IPS-15b (cell line): ENCODE measurements around the gene PPFIA3.

Experiments used
- H3K27me3 ChIP-seq: one replicate; pipeline ENCODE4 v1.6.1; 2013; ENCODE audit warnings: low read length; ENCODE audit not compliant: control insufficient read depth, insufficient read depth
- H3K36me3 ChIP-seq: one replicate; pipeline ENCODE4 v1.6.1; 2013; ENCODE audit warnings: low read length; ENCODE audit not compliant: control insufficient read depth, insufficient read depth
- H3K4me1 ChIP-seq: one replicate; pipeline ENCODE4 v1.6.1; 2013; ENCODE audit warnings: mild to moderate bottlenecking, low read length; ENCODE audit not compliant: control insufficient read depth, insufficient read depth
- H3K4me3 ChIP-seq: one replicate; pipeline ENCODE4 v1.5.1; 2013; ENCODE audit warnings: low read depth, low read length
- H3K9ac ChIP-seq: one replicate; pipeline ENCODE4 v1.6.1; 2013; ENCODE audit warnings: low read depth, mild to moderate bottlenecking, low read length
- H3K9me3 ChIP-seq: one replicate; pipeline ENCODE4 v1.6.1; 2013; ENCODE audit warnings: mild to moderate bottlenecking, low read length; ENCODE audit not compliant: control insufficient read depth, insufficient read depth

Gene PPFIA3

GRCh38 chr19:49148784-49149651 lies 29.7 kb downstream of the PPFIA3 start:
- Histone ChIP-seq H3K27me3 (peaks cover 13% of the 10 kb centered on the region), H3K4me1 (peaks cover 9% of the 10 kb centered on the region), H3K9ac (peak overlapping the region; percentile 71), H3K36me3 (no peaks in the 10 kb centered on the region), H3K9me3 (no peaks in the 10 kb centered on the region), H3K4me3 (peak overlapping the region; percentile 99)

DNA sequence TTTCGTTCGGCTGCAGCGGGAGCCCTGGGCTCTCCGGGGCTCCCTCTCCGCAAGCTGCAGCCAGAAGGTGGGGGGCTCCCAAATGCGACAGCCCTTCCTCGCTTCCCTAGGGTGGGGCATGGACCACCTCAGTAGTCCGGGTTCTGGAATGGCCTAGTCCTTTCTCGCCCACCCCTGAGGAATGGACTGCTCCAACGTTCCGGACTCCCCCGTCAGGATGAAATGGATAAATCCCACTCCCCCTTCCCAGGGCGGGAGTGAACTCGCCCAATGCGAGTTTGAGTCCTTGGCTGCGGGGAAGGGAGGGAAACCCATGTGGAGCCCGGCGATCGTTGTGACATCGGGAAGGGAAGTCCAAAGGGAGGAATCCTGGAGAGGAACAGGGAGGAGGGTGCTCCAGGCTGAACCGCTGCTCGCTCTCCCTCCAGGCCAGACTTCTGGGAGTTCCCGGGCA lies 30.3 kb downstream of the PPFIA3 start:
- Histone ChIP-seq H3K4me1 (peaks cover 9% of the 10 kb centered on the region), H3K36me3 (no peaks in the 10 kb centered on the region), H3K9me3 (no peaks in the 10 kb centered on the region), H3K4me3 (peak overlapping the region; percentile 99), H3K9ac (peak overlapping the region; percentile 71), H3K27me3 (peaks cover 20% of the 10 kb centered on the region)

- peaks cover 21% of the 10 kb centered on the region for H3K27me3 ChIP-seq
- H3K9me3 ChIP-seq: no peaks in the 10 kb centered on the region
- H3K4me3 ChIP-seq: peak overlapping the region; percentile 99
- no peaks in the 10 kb centered on the region for H3K36me3 ChIP-seq
- H3K4me1 ChIP-seq: peaks cover 12% of the 10 kb centered on the region
- peak overlapping the region; percentile 71 for H3K9ac ChIP-seq
Observed at GRCh38 chr19:49150106-49150943, 31.0 kb downstream of the PPFIA3 start.

DNA sequence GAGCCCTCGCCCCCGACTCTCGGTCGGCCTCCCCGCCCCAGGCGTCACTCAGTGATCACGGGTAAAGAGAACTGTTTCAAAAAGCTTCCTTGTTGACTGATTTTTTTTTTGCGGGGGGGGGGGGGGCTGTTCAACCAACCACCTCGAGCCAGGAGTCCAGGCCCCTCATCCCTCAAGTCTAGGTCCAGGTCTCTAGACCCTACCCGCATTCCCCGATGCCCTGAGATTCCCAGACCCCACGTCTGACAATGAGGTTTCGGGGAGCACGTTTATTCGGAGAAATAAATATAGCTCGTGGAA lies 31.6 kb downstream of the PPFIA3 start:
- Histone ChIP-seq H3K9me3 (no peaks in the 10 kb centered on the region), H3K9ac (no peak overlapping the region), H3K27me3 (peaks cover 21% of the 10 kb centered on the region), H3K36me3 (no peaks in the 10 kb centered on the region), H3K4me3 (peak overlapping the region; percentile 99), H3K4me1 (peaks cover 15% of the 10 kb centered on the region)

DNA sequence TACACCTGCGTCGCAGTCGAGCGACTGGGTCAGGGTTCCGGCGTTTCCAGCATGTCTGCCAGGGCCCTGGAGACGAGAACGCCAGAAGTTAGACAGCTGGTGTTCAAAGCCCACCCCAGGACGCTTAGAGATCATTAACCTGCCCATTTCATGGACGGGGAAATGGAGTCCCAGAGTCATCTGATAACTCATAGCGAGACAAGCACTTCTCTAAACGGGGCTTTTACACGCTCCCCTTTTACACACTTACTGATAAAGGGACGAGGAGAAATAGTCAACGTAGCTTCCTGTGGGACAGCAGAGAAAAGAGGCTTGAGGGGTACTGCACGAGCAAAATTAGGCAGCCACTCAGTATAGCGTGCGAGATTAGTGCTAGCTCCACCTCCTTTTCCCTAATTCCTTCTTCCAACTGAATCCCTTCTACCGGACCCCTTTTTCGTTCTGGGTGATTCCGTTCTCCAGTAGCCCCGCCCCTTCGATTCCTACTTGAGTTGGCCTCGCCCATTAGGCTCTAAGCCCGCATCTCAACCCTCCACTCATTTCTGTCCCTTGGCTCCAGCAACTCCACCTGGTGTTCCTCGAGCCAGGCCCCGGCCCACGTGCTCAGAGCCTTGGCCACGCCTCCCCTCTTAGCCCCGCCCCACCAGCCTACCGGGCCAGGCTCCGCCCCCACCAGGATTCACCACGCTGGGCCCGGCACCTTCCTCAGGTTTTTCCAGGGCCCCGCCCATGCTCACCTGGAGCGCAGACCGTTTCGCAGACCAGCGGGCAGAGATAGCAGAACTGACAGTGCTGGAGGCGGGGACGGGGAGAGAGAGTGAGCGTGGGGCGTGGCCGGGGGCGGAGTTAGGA lies 32.1 kb downstream of the PPFIA3 start:
- no peaks in the 10 kb centered on the region for H3K9me3 ChIP-seq
- peaks cover 17% of the 10 kb centered on the region for H3K4me1 ChIP-seq
- no peaks in the 10 kb centered on the region for H3K36me3 ChIP-seq
- peak overlapping the region; percentile 99 for H3K4me3 ChIP-seq
- H3K9ac ChIP-seq: no peak overlapping the region
- H3K27me3 ChIP-seq: peaks cover 25% of the 10 kb centered on the region

DNA sequence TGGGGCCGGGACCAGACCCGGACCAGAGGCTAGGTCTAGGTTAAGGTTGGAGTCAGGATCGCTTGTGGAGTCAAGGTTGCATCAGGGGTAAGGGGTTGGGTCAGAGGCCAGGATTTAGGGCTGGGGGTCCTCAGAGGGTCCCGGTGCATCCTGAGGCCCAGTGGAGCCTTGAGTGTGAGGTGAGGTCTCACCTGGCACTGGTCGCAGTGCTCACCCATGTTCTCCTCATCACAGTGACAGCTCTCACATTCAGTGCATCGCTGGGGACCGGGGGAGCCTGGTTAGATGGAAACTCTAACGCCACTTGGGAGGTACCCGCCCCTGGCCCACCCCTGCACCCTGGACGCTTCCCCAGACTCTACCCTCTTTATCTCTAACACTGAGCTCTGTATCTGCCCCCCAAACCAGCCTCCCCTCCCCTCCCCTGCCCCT lies 32.8 kb downstream of the PPFIA3 start:
- Histone ChIP-seq H3K4me1 (peaks cover 17% of the 10 kb centered on the region), H3K4me3 (peak overlapping the region; percentile 43), H3K9me3 (no peaks in the 10 kb centered on the region)

GRCh38 chr19:49153167-49153809 lies 33.9 kb downstream of the PPFIA3 start:
- Histone ChIP-seq H3K27me3 (peaks cover 27% of the 10 kb centered on the region), H3K4me1 (peaks cover 17% of the 10 kb centered on the region), H3K9ac (no peak overlapping the region), H3K9me3 (no peaks in the 10 kb centered on the region), H3K36me3 (no peaks in the 10 kb centered on the region), H3K4me3 (no peak overlapping the region)

More for the DNA sequence above, 32.8 kb downstream of the PPFIA3 start:
- Histone ChIP-seq H3K36me3 (no peaks in the 10 kb centered on the region), H3K9ac (no peak overlapping the region), H3K27me3 (peaks cover 25% of the 10 kb centered on the region)

GRCh38 chr19:49154279-49154678 lies 34.9 kb downstream of the PPFIA3 start:
- no peaks in the 10 kb centered on the region for H3K9me3 ChIP-seq
- H3K36me3 ChIP-seq: no peaks in the 10 kb centered on the region
- H3K9ac ChIP-seq: no peak overlapping the region
- H3K4me3 ChIP-seq: no peak overlapping the region
- peaks cover 27% of the 10 kb centered on the region for H3K27me3 ChIP-seq
- H3K4me1 ChIP-seq: peaks cover 15% of the 10 kb centered on the region

DNA sequence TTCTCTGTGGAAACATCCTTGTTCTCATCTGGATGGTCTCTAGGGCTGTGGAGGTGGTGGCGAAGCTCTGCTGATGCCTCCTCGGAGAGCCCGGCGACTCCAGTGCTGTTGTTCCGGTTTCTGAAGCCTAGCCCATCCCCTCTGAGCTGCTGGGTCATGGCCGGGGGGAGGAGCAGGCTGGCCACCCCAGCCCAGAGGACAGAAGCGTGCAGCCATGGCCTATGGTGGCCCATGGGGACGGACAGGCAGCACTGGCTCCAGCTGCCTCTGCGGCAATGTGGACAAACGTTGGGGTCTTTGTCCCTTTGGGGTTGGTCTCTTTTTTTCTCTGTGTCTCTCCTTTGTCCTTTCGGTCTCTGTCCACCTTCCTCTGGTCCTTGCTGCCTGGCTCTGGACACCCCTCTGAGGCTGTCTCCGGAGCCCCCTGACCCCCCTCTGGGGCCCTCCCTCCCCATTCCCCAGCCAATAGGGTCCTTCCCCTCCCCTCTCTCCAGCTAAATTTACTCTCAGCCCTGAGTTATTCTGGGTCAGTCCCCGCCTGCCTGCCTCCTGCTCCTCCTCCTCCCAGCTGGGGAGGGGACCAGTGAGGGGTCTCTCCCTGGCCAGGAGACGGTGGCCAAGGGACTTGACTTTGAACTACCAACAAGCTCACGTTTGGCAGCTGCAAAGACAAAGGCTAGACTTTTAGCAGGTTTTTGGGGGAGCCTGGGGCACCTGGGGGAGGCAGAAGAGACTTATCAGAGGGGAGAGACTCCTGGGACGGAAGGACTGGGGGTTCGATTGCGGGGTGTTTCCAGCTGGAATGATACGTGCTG lies 35.9 kb downstream of the PPFIA3 start, which contains the start of gene HRC:
Gene HRC (minus strand): TSS at position 392 of the 815 bp plus-strand sequence. CDS start 159 bp downstream, at position 233.
- peaks cover 27% of the 10 kb centered on the region for H3K27me3 ChIP-seq
- no peak within 1 kb of the TSS for H3K9ac ChIP-seq
- peaks cover 15% of the 10 kb centered on the region for H3K4me1 ChIP-seq
- peak within 1 kb of the TSS; percentile 35 for H3K4me3 ChIP-seq
- no peaks in the 10 kb centered on the region for H3K9me3 ChIP-seq
- H3K36me3 ChIP-seq: no peaks in the 10 kb centered on the region

- H3K27me3 ChIP-seq: peaks cover 27% of the 10 kb centered on the region
- no peak overlapping the region for H3K9ac ChIP-seq
- H3K4me3 ChIP-seq: peak overlapping the region; percentile 35
- no peaks in the 10 kb centered on the region for H3K36me3 ChIP-seq
- H3K4me1 ChIP-seq: peaks cover 15% of the 10 kb centered on the region
- no peaks in the 10 kb centered on the region for H3K9me3 ChIP-seq
Observed at GRCh38 chr19:49155820-49156346, 36.5 kb downstream of the PPFIA3 start.
